ENCODE measurements around the gene TOP1. TPM values are rescaled to one million over a fixed set of nuclear protein-coding genes. Genes with fewer than 3 reads are reported as not detected.

Gene TOP1
- total RNA-seq, 1 donor from 2014 or later, result 58.9 TPM

DNA sequence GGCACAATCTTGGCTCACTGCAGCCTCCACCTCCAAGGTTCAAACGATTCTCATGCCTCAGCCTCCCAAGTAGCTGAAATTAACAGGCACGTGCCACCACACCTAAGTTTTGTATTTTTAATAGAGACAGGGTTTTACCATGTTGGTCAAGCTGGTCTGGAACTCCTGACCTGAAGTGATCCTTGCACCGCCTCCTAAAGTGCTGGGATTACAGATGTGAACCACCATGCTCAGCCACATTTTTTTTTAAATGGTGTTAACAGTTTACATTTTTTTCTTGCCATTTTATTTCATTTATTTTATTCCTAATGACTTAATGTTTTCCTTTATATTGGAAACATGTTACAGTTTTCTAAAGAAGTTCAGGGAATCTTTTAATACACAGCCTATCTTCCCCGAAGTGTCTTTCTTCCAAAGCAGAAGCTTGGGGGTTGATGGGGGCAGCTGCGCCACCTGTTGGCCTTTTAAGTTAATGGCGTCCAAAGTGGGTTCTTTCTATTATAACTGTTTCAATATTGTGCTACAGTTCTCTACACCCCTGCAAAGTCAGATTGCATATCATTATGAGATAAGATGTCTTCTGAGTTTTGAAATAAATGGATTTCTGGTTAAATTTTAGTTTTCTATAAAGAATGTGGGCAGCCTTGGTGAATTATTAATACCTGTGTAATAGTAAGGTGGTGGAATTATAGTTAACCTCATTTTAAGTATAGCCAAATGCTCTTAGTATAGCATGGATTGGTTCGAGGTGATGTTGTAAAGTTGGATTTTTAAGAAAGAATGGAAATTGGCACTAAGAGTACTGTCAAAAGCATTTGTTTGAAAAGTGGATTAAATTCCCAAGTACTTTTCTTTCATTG lies 66.7 kb downstream of the TOP1 start:
- Histone ChIP-seq H3K9ac (no peak overlapping the region), H3K9me3 (ENCODE audit: low read depth) (no peaks in the 10 kb centered on the region), H3K36me3 (peaks cover 54% of the 10 kb centered on the region), H3K27me3 (no peaks in the 10 kb centered on the region), H3F3A (ENCODE audit: low read depth) (peaks cover 37% of the 10 kb centered on the region), H3K4me3 (no peak overlapping the region), H3K79me2 (ENCODE audit: low read depth) (peaks cover 10% of the 10 kb centered on the region), H4K20me1 (ENCODE audit: low read depth) (peaks cover 9% of the 10 kb centered on the region), H3K4me1 (no peaks in the 10 kb centered on the region), H3K4me2 (no peak overlapping the region), H3K27ac (no peak overlapping the region), H2AFZ (replicated peaks) (no peak overlapping the region)
- no peaks in the 10 kb centered on the region for H3K4me1 Mint-ChIP-seq
- H3K9me3 Mint-ChIP-seq, result no peaks in the 10 kb centered on the region
- no peaks in the 10 kb centered on the region for H3K27me3 Mint-ChIP-seq (ENCODE audit: insufficient read depth, low read depth)
- peak; percentile 72 for DNase-seq (ENCODE audit: low spot score)
- no peak overlapping the region for H3K27ac Mint-ChIP-seq
- H3K36me3 Mint-ChIP-seq, result peaks cover 23% of the 10 kb centered on the region
- TF ChIP-seq, protein P1, sequence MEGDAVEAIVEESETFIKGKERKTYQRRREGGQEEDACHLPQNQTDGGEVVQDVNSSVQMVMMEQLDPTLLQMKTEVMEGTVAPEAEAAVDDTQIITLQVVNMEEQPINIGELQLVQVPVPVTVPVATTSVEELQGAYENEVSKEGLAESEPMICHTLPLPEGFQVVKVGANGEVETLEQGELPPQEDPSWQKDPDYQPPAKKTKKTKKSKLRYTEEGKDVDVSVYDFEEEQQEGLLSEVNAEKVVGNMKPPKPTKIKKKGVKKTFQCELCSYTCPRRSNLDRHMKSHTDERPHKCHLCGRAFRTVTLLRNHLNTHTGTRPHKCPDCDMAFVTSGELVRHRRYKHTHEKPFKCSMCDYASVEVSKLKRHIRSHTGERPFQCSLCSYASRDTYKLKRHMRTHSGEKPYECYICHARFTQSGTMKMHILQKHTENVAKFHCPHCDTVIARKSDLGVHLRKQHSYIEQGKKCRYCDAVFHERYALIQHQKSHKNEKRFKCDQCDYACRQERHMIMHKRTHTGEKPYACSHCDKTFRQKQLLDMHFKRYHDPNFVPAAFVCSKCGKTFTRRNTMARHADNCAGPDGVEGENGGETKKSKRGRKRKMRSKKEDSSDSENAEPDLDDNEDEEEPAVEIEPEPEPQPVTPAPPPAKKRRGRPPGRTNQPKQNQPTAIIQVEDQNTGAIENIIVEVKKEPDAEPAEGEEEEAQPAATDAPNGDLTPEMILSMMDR (IDR thresholded peaks at IDR 0.05), result peak; percentile 98
- no peak for TF ChIP-seq EZH2phosphoT487 (IDR thresholded peaks at IDR 0.05)
- no peak overlapping the region for H3K4me3 Mint-ChIP-seq

DNA sequence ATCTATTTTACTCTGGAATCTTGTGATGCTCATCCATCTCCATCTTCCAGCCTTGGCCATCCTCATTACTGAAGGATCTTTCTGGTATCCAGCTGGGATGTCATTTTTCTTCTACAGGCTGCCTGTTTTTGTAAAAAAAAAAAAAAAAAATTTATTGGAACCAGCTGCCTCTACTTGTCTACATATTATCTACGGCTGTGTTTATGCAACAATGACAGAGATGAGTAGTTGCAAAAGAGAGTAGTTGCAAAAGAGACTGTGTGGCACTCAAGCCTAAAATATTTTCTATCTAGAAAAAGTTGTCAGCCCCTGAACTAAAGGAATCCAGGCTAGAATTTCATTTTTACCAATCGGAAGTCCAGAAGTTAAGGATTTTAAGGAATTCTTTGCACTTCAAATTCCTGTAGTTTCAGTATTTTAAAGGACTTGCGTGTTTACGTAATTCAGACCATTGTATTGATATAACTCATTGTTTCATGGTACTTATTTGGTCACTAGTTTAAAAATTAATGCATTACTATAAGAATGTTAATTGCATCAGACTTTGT lies 70.2 kb downstream of the TOP1 start:
- Histone ChIP-seq H3K4me3 (no peak overlapping the region), H3K36me3 (peaks cover 63% of the 10 kb centered on the region), H3K4me1 (no peaks in the 10 kb centered on the region), H2AFZ (replicated peaks) (no peak overlapping the region), H3K4me2 (no peak overlapping the region), H3K27ac (no peak overlapping the region), H3K9ac (no peak overlapping the region), H3K27me3 (no peaks in the 10 kb centered on the region), H3K79me2 (ENCODE audit: low read depth) (peaks cover 10% of the 10 kb centered on the region), H4K20me1 (ENCODE audit: low read depth) (peaks cover 9% of the 10 kb centered on the region), H3K9me3 (ENCODE audit: low read depth) (no peaks in the 10 kb centered on the region), H3F3A (ENCODE audit: low read depth) (peaks cover 27% of the 10 kb centered on the region)
- no peak overlapping the region for H3K27ac Mint-ChIP-seq
- no peaks in the 10 kb centered on the region for H3K9me3 Mint-ChIP-seq
- peaks cover 27% of the 10 kb centered on the region for H3K36me3 Mint-ChIP-seq
- no peaks in the 10 kb centered on the region for H3K27me3 Mint-ChIP-seq (ENCODE audit: insufficient read depth, low read depth)
- TF ChIP-seq EZH2phosphoT487 (IDR thresholded peaks at IDR 0.05) (no peak), EZH2 (IDR thresholded peaks at IDR 0.05) (no peak)
- TF ChIP-seq, protein P1 (IDR thresholded peaks at IDR 0.05), result no peak
- no peak overlapping the region for H3K4me3 Mint-ChIP-seq
- no peak for DNase-seq (ENCODE audit: low spot score)
- no peaks in the 10 kb centered on the region for H3K4me1 Mint-ChIP-seq

DNA sequence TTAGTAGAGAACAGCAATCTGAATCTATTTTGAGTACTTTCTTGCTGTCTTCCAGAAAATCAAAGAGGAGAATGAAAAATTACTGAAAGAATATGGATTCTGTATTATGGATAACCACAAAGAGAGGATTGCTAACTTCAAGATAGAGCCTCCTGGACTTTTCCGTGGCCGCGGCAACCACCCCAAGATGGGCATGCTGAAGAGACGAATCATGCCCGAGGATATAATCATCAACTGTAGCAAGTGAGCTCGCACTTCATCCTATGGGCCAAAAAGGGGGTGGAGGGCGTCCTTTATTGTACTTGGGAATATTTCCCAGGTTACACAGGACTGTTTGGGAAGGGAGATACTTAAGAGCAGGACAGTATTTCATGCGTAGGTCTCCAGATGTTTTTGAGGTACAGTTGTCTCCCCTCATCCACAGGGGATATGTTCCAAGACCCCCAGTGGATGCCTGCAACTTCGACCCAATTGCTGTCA lies 71.4 kb downstream of the TOP1 start:
- Histone ChIP-seq H2AFZ (replicated peaks) (no peak overlapping the region), H3K27ac (no peak overlapping the region), H3K79me2 (ENCODE audit: low read depth) (peaks cover 10% of the 10 kb centered on the region), H3K9ac (no peak overlapping the region), H3F3A (ENCODE audit: low read depth) (peaks cover 20% of the 10 kb centered on the region), H3K4me2 (no peak overlapping the region), H3K4me3 (no peak overlapping the region), H3K36me3 (peaks cover 63% of the 10 kb centered on the region), H3K27me3 (no peaks in the 10 kb centered on the region), H3K9me3 (ENCODE audit: low read depth) (no peaks in the 10 kb centered on the region), H4K20me1 (ENCODE audit: low read depth) (peaks cover 9% of the 10 kb centered on the region), H3K4me1 (no peaks in the 10 kb centered on the region)
- H3K27me3 Mint-ChIP-seq (ENCODE audit: insufficient read depth, low read depth), result no peaks in the 10 kb centered on the region
- H3K9me3 Mint-ChIP-seq, result no peaks in the 10 kb centered on the region
- no peak overlapping the region for H3K27ac Mint-ChIP-seq
- H3K4me1 Mint-ChIP-seq, result no peaks in the 10 kb centered on the region
- DNase-seq (ENCODE audit: low spot score), result no peak
- H3K4me3 Mint-ChIP-seq, result no peak overlapping the region
- TF ChIP-seq EZH2phosphoT487 (IDR thresholded peaks at IDR 0.05) (no peak), EZH2 (IDR thresholded peaks at IDR 0.05) (no peak)
- TF ChIP-seq, protein P1 (IDR thresholded peaks at IDR 0.05), result no peak
- H3K36me3 Mint-ChIP-seq, result peaks cover 28% of the 10 kb centered on the region

All from neural progenitor cell (in vitro differentiated cells).